GM12874 (cell line): Measurements from ENCODE around the gene TCERG1.

Source experiments
- TF ChIP-seq, protein P1 (sequence below): IDR thresholded peaks from 2 replicates; pipeline ENCODE4 v1.5.1; 2011; ENCODE audit warnings: low read depth, mild to moderate bottlenecking, control low read depth, low read length, moderate library complexity; ENCODE audit not compliant: insufficient read depth

TCERG1 gene

GRCh38 chr5:146538432-146538831 is 91.3 kb downstream of the TCERG1 start:
- TF ChIP-seq, protein P1, sequence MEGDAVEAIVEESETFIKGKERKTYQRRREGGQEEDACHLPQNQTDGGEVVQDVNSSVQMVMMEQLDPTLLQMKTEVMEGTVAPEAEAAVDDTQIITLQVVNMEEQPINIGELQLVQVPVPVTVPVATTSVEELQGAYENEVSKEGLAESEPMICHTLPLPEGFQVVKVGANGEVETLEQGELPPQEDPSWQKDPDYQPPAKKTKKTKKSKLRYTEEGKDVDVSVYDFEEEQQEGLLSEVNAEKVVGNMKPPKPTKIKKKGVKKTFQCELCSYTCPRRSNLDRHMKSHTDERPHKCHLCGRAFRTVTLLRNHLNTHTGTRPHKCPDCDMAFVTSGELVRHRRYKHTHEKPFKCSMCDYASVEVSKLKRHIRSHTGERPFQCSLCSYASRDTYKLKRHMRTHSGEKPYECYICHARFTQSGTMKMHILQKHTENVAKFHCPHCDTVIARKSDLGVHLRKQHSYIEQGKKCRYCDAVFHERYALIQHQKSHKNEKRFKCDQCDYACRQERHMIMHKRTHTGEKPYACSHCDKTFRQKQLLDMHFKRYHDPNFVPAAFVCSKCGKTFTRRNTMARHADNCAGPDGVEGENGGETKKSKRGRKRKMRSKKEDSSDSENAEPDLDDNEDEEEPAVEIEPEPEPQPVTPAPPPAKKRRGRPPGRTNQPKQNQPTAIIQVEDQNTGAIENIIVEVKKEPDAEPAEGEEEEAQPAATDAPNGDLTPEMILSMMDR: no peak

- TF ChIP-seq, protein P1: no peak
Observed at GRCh38 chr5:146539973-146540372, 92.8 kb downstream of the TCERG1 start.

DNA sequence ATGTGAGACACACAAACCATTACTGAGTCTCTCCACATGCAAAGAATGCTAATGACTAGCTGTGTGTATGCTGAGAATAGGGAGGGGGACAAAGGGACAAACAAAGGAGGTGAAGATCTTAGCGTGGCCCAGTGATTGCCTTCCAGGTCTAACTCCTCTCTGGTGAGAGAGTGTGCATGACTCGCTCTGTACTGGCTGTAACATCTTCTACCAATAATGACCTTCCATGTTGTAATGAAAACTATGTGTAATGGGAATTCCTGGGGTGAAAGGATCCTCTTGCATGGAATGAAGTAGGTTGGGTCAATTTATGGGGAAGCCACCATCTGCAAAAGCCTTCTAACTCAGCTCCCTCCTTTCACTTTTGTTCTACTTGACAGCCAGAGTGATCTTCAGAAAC is 93.3 kb downstream of the TCERG1 start:
- TF ChIP-seq, protein P1: no peak

GRCh38 chr5:146541958-146542849 is 95.1 kb downstream of the TCERG1 start:
- TF ChIP-seq, protein P1: peak; percentile 85

GRCh38 chr5:146544232-146544631 is 97.1 kb downstream of the TCERG1 start:
- TF ChIP-seq, protein P1: no peak

DNA sequence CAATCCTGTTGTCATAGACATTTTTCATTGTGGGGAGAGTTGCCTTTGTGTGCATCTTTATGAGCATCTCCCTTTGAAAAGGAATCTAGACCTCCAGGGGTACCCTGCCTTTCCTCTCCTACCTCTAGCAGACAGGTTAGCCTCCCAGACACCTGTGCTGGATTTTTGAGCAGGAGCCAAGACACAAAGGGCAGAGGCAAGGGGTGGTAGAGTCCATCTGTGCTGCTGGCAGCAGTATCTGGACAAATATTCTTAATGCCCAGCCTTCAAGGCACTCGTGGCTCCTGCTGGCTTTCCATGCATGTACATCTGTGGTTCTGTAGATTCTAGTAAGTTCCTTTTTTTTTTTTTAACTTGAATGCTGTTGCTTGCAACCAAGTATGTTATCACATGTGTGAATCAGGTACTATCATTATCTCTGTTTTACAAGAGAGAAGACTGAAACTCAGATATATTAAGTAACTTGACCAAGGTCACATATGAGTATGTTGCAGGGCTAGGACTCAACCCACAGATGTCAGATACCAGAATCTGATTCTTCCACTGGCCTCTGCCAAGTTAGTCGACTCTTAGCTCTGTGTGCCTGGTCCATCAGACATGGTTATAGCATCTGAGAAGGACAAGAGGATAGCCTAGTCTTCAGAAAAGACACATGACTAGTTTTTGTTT is 101.8 kb downstream of the TCERG1 start:
- TF ChIP-seq, protein P1: no peak

GRCh38 chr5:146549615-146550014 is 102.5 kb downstream of the TCERG1 start:
- TF ChIP-seq, protein P1: no peak
